K562 (cell line): Measurements from ENCODE around the gene CCDC85B. TPM values are rescaled to one million over a fixed set of nuclear protein-coding genes. Genes with fewer than 3 reads are reported as not detected.

Experiments used
- ATAC-seq: fragments of 200-7000 bp; cut with Tn5 transposase; 3 replicates; pipeline ENCODE4 v1.9.1; 2020; ENCODE audit warnings: moderate library complexity
- BruUV-seq: library from RNA; stranded (reverse); fragments of 400-500 nt; replicated peaks from 2 replicates; lab custom pipeline; 2021; lab: Mats Ljungman, UMichigan
- CTCF ChIA-PET: fragments of 300-600 bp; formaldehyde crosslinking; extraction: SDS; loops from one replicate; lab custom pipeline; 2021; ENCODE audit warnings: low intra/inter-chr PET ratio; lab: Yijun Ruan, JAX
- POLR2A ChIA-PET: fragments of 300-600, 350-650 bp; sonication (Branson Sonifier 250); formaldehyde crosslinking; extraction: SDS; loops from one replicate; lab custom pipeline; 2021; ENCODE audit warnings: antibody characterized with exemption, inconsistent platforms; lab: Yijun Ruan, JAX
- DNase-seq, 4 experiments: peaks; one replicate each; pipeline versions ENCODE4 v3.0.0 to v3.0.0-alpha.2; 2011 to 2018; ENCODE audit warnings: low spot score in 3 of 4, mixed read lengths in 3 of 4; ENCODE audit errors: extremely low read depth in 1 of 4
- FAIRE-seq: peaks from 2 replicates; lab custom pipeline; 2011; peaks lifted over from hg19 to GRCh38; lab: Jason Lieb, UNC
- H2AFZ ChIP-seq: 2 replicates; pipeline ENCODE4 v1.6.0; 2011; ENCODE audit warnings: low read depth, low read length, control low read depth, inconsistent platforms
- H3K27ac ChIP-seq: fragments of 200-600 bp; 3 replicates; pipeline ENCODE4 v1.8.0; 2011; ENCODE audit warnings: low read depth, mild to moderate bottlenecking, control low read depth, inconsistent platforms, low read length, moderate library complexity, mixed read lengths; ENCODE audit errors: extremely low read depth
- H3K27me3 ChIP-seq, 2 experiments: fragments of 300-600 bp in 1 of 2; 2 replicates in 1 of 2; 3 replicates in 1 of 2; pipeline versions ENCODE4 v1.6.0 to v1.8.0; 2011; ENCODE audit warnings: inconsistent platforms in 2 of 2, low read length in 2 of 2, mild to moderate bottlenecking in 1 of 2, mixed read lengths in 1 of 2, moderate library complexity in 1 of 2; ENCODE audit not compliant: control insufficient read depth in 2 of 2, insufficient read depth in 2 of 2
- H3K36me3 ChIP-seq: fragments of 300-600 bp; 3 replicates; pipeline ENCODE4 v1.8.0; 2011; ENCODE audit warnings: mild to moderate bottlenecking, low read length, inconsistent platforms; ENCODE audit not compliant: control insufficient read depth, insufficient read depth
- H3K4me1 ChIP-seq, 2 experiments: fragments of 200-600 bp in 1 of 2; replicated peaks in 1 of 2; 2 replicates in 1 of 2; 3 replicates in 1 of 2; pipeline versions ENCODE4 v1.5.1 to v1.8.0; 2011; ENCODE audit warnings: inconsistent platforms in 2 of 2, low read length in 2 of 2, mild to moderate bottlenecking in 1 of 2, mixed read lengths in 1 of 2, moderate library complexity in 1 of 2; ENCODE audit not compliant: control insufficient read depth in 2 of 2, insufficient read depth in 2 of 2
- H3K4me2 ChIP-seq: 2 replicates; pipeline ENCODE4 v1.6.1; 2011; ENCODE audit warnings: low read length, control low read depth, inconsistent platforms, mixed read lengths; ENCODE audit not compliant: insufficient read depth
- H3K4me3 ChIP-seq: fragments of 200-600 bp; sonication (generic), shearing (Covaris generic); 2 replicates; pipeline ENCODE4 v1.5.1; 2016; ENCODE audit warnings: control low read depth, inconsistent platforms
- H3K79me2 ChIP-seq: fragments of 200-600 bp; 3 replicates; pipeline ENCODE4 v1.8.0; 2011; ENCODE audit warnings: low read length, inconsistent platforms; ENCODE audit not compliant: control insufficient read depth, insufficient read depth
- H3K9ac ChIP-seq, 2 experiments: 2 replicates each; pipeline versions ENCODE4 v1.6.0 to v1.6.1; 2011; ENCODE audit warnings: low read depth in 2 of 2, low read length in 2 of 2, control low read depth in 1 of 2, inconsistent platforms in 1 of 2, mild to moderate bottlenecking in 1 of 2, mixed read lengths in 1 of 2; ENCODE audit not compliant: insufficient read depth in 1 of 2
- H3K9me1 ChIP-seq: one replicate; pipeline ENCODE4 v1.6.0; 2011; ENCODE audit warnings: inconsistent platforms, mild to moderate bottlenecking, low read length, moderate library complexity; ENCODE audit not compliant: control insufficient read depth, insufficient read depth
- H3K9me3 ChIP-seq: replicated peaks from 2 replicates; pipeline ENCODE4 v1.5.1; 2011; ENCODE audit warnings: low read depth, low read length, inconsistent platforms; ENCODE audit not compliant: control insufficient read depth, insufficient read depth
- H4K20me1 ChIP-seq: replicated peaks from 2 replicates; pipeline ENCODE4 v1.6.1; 2011; ENCODE audit warnings: low read length, inconsistent platforms, mixed read lengths; ENCODE audit not compliant: control insufficient read depth, insufficient read depth
- ATF1 ChIP-seq, 2 experiments: fragments of 450-650 bp in 1 of 2; IDR thresholded peaks; 2 replicates each; pipeline ENCODE4 v1.6.1; 2016; ENCODE audit warnings: missing compliant biosample characterization in 1 of 2, missing genetic modification characterization in 1 of 2
- CBX1 ChIP-seq: sonication (generic); IDR thresholded peaks from 2 replicates; pipeline ENCODE4 v1.6.1; 2016; ENCODE audit warnings: antibody characterized with exemption, low read depth, mild to moderate bottlenecking
- E2F8 ChIP-seq: fragments of 450-650 bp; IDR thresholded peaks from 2 replicates; pipeline ENCODE4 v1.7.1; 2018; ENCODE audit warnings: mild to moderate bottlenecking, low read depth; ENCODE audit not compliant: partially characterized antibody
- RBM17 ChIP-seq: fragments of 200-400 bp; formaldehyde crosslinking; IDR thresholded peaks from 2 replicates; pipeline ENCODE4 v1.6.1; 2017; ENCODE audit warnings: low read depth, mild to moderate bottlenecking, low read length, borderline replicate concordance
- TAF15 ChIP-seq: fragments of 200-400 bp; formaldehyde crosslinking; IDR thresholded peaks from 2 replicates; pipeline ENCODE4 v1.6.1; 2017; ENCODE audit warnings: mild to moderate bottlenecking, low read depth, low read length, moderate library complexity
- ZNF174 ChIP-seq: fragments of 250-450 bp; sonication (Bioruptor Pico); IDR thresholded peaks from 2 replicates; pipeline ENCODE4 v1.4.0; 2020; ENCODE audit warnings: mild to moderate bottlenecking
- ZNF551 ChIP-seq: fragments of 250-450 bp; sonication (Bioruptor Pico); IDR thresholded peaks from 2 replicates; pipeline ENCODE4 v1.5.0; 2021; ENCODE audit warnings: mild to moderate bottlenecking, moderate library complexity
- WGBS: fragments of 100-300 bp; shearing (Covaris generic); methylation state at CpG from one replicate; pipeline ENCODE4 v1.1.6; 2016; ENCODE audit warnings: low coverage, mixed read lengths; ENCODE audit not compliant: insufficient coverage; ENCODE audit errors: missing lambda C conversion rate; 5-methylcytosine and 5-hydroxymethylcytosine counted together
- in situ Hi-C: fragments of 300-500 bp; cut with MboI; formaldehyde crosslinking; loops from 4 replicates; pipeline ENCODE4 v1.15.0; 2018; ENCODE audit warnings: inconsistent platforms, mixed read lengths
- intact Hi-C: fragments of 100-400 bp; cut with micrococcal nuclease; formaldehyde crosslinking; loops from 2 replicates; pipeline ENCODE4 v1.14.2; 2022
- polyA plus RNA-seq, 8 experiments: library from polyadenylated mRNA; depleted of rRNA in 4 of 8; stranded (reverse) in 5 of 8; unstranded in 3 of 8; fragments of >200 nt; fragmentation: Nextera tagmentation in 2 of 8; fragmentation: Illumina TruSeq in 1 of 8; extraction: Ambion mirVana in 2 of 8; extraction: Trizol in 1 of 8; gene quantifications; 2 replicates each; pipeline versions ENCODE4 v1.2.1 to v1.2.3, GENCODE V29; 2011 to 2014; ENCODE audit warnings: inconsistent platforms in 1 of 8, missing spikeins in 1 of 8
- total RNA-seq, 7 experiments: library from RNA; depleted of rRNA in 6 of 7; stranded (reverse); fragments of >200 nt in 6 of 7; fragmentation: Illumina TruSeq in 2 of 7; extraction: Trizol in 2 of 7; gene quantifications; 2 replicates each; pipeline versions ENCODE4 v1.2.1 to v1.2.3, GENCODE V29; 2011 to 2021; ENCODE audit warnings: low replicate concordance in 1 of 7

CCDC85B gene
- total and polyA plus RNA-seq, 9 of the 15 experiments (the other 6 are each of a cell fraction or from before 2014, with no cell fraction given): 0.14 to 138 (median 6.2) TPM

DNA sequence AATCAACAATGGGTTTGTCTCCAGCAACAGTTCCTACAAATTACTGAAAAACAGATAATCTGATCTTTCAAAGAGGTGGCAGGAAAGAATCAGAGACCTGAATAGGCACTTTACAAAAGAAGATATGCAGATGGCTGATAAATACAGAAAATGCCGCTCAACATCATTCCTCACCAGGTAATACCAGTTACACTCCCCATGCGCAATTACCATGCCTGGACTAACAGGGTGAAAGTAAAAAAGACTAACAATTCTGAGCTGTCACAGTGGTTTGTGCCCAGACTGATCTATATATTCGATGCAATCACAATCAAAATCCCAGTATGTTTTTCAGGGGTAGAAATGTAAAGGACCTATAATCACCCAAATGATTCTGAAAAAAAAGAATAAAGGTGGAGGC lies 46.7 kb upstream of the CCDC85B start:
- Histone ChIP-seq H3K4me2 (no peak overlapping the region), H4K20me1 (no peaks in the 10 kb centered on the region), H3K79me2 (no peaks in the 10 kb centered on the region), H3K36me3 (no peaks in the 10 kb centered on the region), H2AFZ (no peak overlapping the region), H3K4me3 (no peak overlapping the region), H3K27ac (no peak overlapping the region), H3K4me1 (peaks cover 0 to 4% of the 10 kb centered on the region in 2 experiments; a peak in 2 of 5 replicates), H3K9me3 (no peaks in the 10 kb centered on the region), H3K27me3 (no peaks in the 10 kb centered on the region), H3K9me1 (no peaks in the 10 kb centered on the region), H3K9ac (no peak overlapping the region)
- DNase-seq: no peak
- 71% methylated on average over 3 of the region's 3 CpGs for WGBS
- intact Hi-C loops: no loop called here
- CTCF ChIA-PET: no interaction called here
- in situ Hi-C loops: no loop called here
- TF ChIP-seq CBX1 (no peak), TAF15 (no peak), ATF1 (CRISPR knock-in tag; IDR thresholded peaks at IDR 0.05) (no peak), ATF1 (tag; IDR thresholded peaks at IDR 0.05) (no peak), RBM17 (no peak), ZNF174 (no peak), E2F8 (no peak), ZNF551 (no peak)
- no TSS peak for BruUV-seq
- no peak for FAIRE-seq
- ATAC-seq: no peak
- POLR2A ChIA-PET: interaction anchor here (0.7 to 1.7 kb wide), 3 partner anchors 8 to 14 kb away, joined by 3 to 12 read pairs (median 4); partner anchors contain the start of gene CFL1
